Smooth muscle cell (in vitro differentiated cells): Measurements from ENCODE around the gene TBCD. TPM values are rescaled to one million over a fixed set of nuclear protein-coding genes. Genes with fewer than 3 reads are reported as not detected.

Experiments
- DNase-seq: peaks from one replicate; lab custom pipeline; 2025; ENCODE audit not compliant: unreplicated experiment; lab: John Stamatoyannopoulos, UW
- H2AFZ ChIP-seq: fragments of 200-600 bp; sonication (generic); 2 replicates; pipeline ENCODE4 v1.6.0; 2016; ENCODE audit warnings: antibody characterized with exemption, low read depth, mild to moderate bottlenecking
- H3F3A ChIP-seq: fragments of 200-600 bp; sonication (generic); 2 replicates; pipeline ENCODE4 v1.6.0; 2017; ENCODE audit warnings: antibody characterized with exemption, low read depth
- H3K27ac ChIP-seq: fragments of 200-600 bp; sonication (generic); 2 replicates; pipeline ENCODE4 v1.5.1; 2016; ENCODE audit warnings: low read depth, mild to moderate bottlenecking
- H3K27me3 ChIP-seq: fragments of 200-600 bp; sonication (generic); 2 replicates; pipeline ENCODE4 v1.6.1; 2016; ENCODE audit warnings: low read depth, mild to moderate bottlenecking
- H3K36me3 ChIP-seq: fragments of 200-600 bp; sonication (generic); 2 replicates; pipeline ENCODE4 v1.5.1; 2016; ENCODE audit warnings: low read depth
- H3K4me1 ChIP-seq: fragments of 200-600 bp; sonication (generic); 2 replicates; pipeline ENCODE4 v1.5.1; 2016; ENCODE audit warnings: low read depth
- H3K4me2 ChIP-seq: fragments of 200-600 bp; sonication (generic); 2 replicates; pipeline ENCODE4 v1.6.0; 2016; ENCODE audit warnings: mild to moderate bottlenecking
- H3K4me3 ChIP-seq: fragments of 200-600 bp; sonication (generic); 2 replicates; pipeline ENCODE4 v1.5.1; 2016; ENCODE audit warnings: mild to moderate bottlenecking
- H3K79me2 ChIP-seq: fragments of 200-600 bp; sonication (generic); 2 replicates; pipeline ENCODE4 v1.6.0; 2016; ENCODE audit warnings: low read depth, mild to moderate bottlenecking
- H3K9ac ChIP-seq: fragments of 200-600 bp; sonication (generic); 2 replicates; pipeline ENCODE4 v1.6.0; 2016; ENCODE audit warnings: low read depth
- H3K9me3 ChIP-seq: fragments of 200-600 bp; sonication (generic); replicated peaks from 2 replicates; pipeline ENCODE4 v1.5.1; 2016; ENCODE audit warnings: low read depth
- H4K20me1 ChIP-seq: fragments of 200-600 bp; sonication (generic); 2 replicates; pipeline ENCODE4 v1.6.0; 2016; ENCODE audit warnings: low read depth
- CTCF ChIP-seq: fragments of 200-600 bp; sonication (generic); IDR thresholded peaks from 2 replicates; pipeline ENCODE4 v1.5.1; 2017; ENCODE audit warnings: borderline replicate concordance, mild to moderate bottlenecking, antibody characterized with exemption; ENCODE audit not compliant: insufficient read depth, poor library complexity, severe bottlenecking
- WGBS: methylation state at CpG from one replicate; pipeline ENCODE4 v1.1.7; 2016; ENCODE audit warnings: low lambda C conversion rate; 5-methylcytosine and 5-hydroxymethylcytosine counted together
- polyA plus RNA-seq: library from polyadenylated mRNA; unstranded; fragments of >200 nt; fragmentation: Nextera tagmentation; extraction: Ambion mirVana; gene quantifications from 2 replicates; pipeline ENCODE4 v1.2.1, GENCODE V29; 2016
- total RNA-seq: library from RNA; depleted of rRNA; stranded (reverse); fragments of >200 nt; gene quantifications from 2 replicates; pipeline ENCODE4 v1.2.3, GENCODE V29; 2014

The TBCD gene
- total and polyA plus RNA-seq, 2 experiments from 2014 or later = 29.1 to 38.8 TPM

GRCh38 chr17:82926716-82927115 lies 174.9 kb downstream of the TBCD start:
- no peak overlapping the region for H3K4me3 ChIP-seq
- H3K4me1 ChIP-seq = no peaks in the 10 kb centered on the region
- H4K20me1 ChIP-seq = no peaks in the 10 kb centered on the region
- no peaks in the 10 kb centered on the region for H3K9me3 ChIP-seq
- no peaks in the 10 kb centered on the region for H3F3A ChIP-seq
- H3K4me2 ChIP-seq = no peak overlapping the region
- 98% methylated on average over 13 of the region's 18 CpGs for WGBS
- no peak for TF ChIP-seq CTCF
- no peaks in the 10 kb centered on the region for H3K36me3 ChIP-seq
- no peak for DNase-seq
- no peak overlapping the region for H3K9ac ChIP-seq
- H3K27me3 ChIP-seq = no peaks in the 10 kb centered on the region
- no peak overlapping the region for H2AFZ ChIP-seq
- no peaks in the 10 kb centered on the region for H3K79me2 ChIP-seq
- no peak overlapping the region for H3K27ac ChIP-seq

GRCh38 chr17:82927311-82927660 lies 175.4 kb downstream of the TBCD start:
- H3K27me3 ChIP-seq = no peaks in the 10 kb centered on the region
- no peaks in the 10 kb centered on the region for H3K9me3 ChIP-seq
- DNase-seq = no peak
- H4K20me1 ChIP-seq = no peaks in the 10 kb centered on the region
- H3F3A ChIP-seq = no peaks in the 10 kb centered on the region
- H3K79me2 ChIP-seq = no peaks in the 10 kb centered on the region
- TF ChIP-seq CTCF = no peak
- over 99% methylated on average over 17 of the region's 17 CpGs for WGBS
- no peak overlapping the region for H3K4me3 ChIP-seq
- no peaks in the 10 kb centered on the region for H3K36me3 ChIP-seq
- no peak overlapping the region for H3K27ac ChIP-seq
- no peak overlapping the region for H3K9ac ChIP-seq
- H3K4me2 ChIP-seq = no peak overlapping the region
- H3K4me1 ChIP-seq = no peaks in the 10 kb centered on the region
- no peak overlapping the region for H2AFZ ChIP-seq

GRCh38 chr17:82927661-82928601 lies 176.1 kb downstream of the TBCD start:
- Histone ChIP-seq H3K4me1 (no peaks in the 10 kb centered on the region), H2AFZ (no peak overlapping the region), H3K9ac (no peak overlapping the region), H3K4me2 (no peak overlapping the region), H3K4me3 (no peak overlapping the region), H3K27me3 (no peaks in the 10 kb centered on the region), H3F3A (no peaks in the 10 kb centered on the region), H3K9me3 (no peaks in the 10 kb centered on the region), H3K36me3 (no peaks in the 10 kb centered on the region), H3K27ac (no peak overlapping the region), H4K20me1 (no peaks in the 10 kb centered on the region), H3K79me2 (no peaks in the 10 kb centered on the region)
- no peak for TF ChIP-seq CTCF
- 97% methylated on average over 30 of the region's 34 CpGs for WGBS
- no peak for DNase-seq
